HFFc6 (cell line): ENCODE results near the gene TMCO1. TPM values are rescaled to one million over a fixed set of nuclear protein-coding genes. Genes with fewer than 3 reads are reported as not detected.

Experiments used
- DNase-seq: peaks from one replicate; pipeline ENCODE4 v3.0.0-alpha.2; 2018
- H3K27ac Mint-ChIP-seq: 2 replicates; pipeline ENCODE4 v1.8.0; 2020; ENCODE audit warnings: mild to moderate bottlenecking, mixed read lengths
- H3K27me3 Mint-ChIP-seq: 2 replicates; pipeline ENCODE4 v1.8.0; 2021; ENCODE audit warnings: mild to moderate bottlenecking, moderate library complexity, mixed read lengths; ENCODE audit not compliant: insufficient read depth
- H3K36me3 Mint-ChIP-seq: 2 replicates; pipeline ENCODE4 v1.8.0; 2021; ENCODE audit warnings: low read depth, mixed read lengths
- H3K4me1 Mint-ChIP-seq: 2 replicates; pipeline ENCODE4 v1.8.0; 2020; ENCODE audit warnings: low read depth, mixed read lengths
- H3K4me3 Mint-ChIP-seq: 2 replicates; pipeline ENCODE4 v1.8.0; 2020; ENCODE audit warnings: mild to moderate bottlenecking, moderate library complexity, mixed read lengths
- H3K9me3 Mint-ChIP-seq: 2 replicates; pipeline ENCODE4 v1.8.0; 2020; ENCODE audit warnings: mild to moderate bottlenecking, mixed read lengths
- CTCF ChIP-seq: fragments of 200-600 bp; sonication (generic); IDR thresholded peaks from 2 replicates; pipeline ENCODE4 v1.5.0; 2021; ENCODE audit warnings: antibody characterized with exemption, mild to moderate bottlenecking
- total RNA-seq, 6 experiments: library from RNA; stranded (reverse); fragmentation: NEBNext Ultra II Directional; extraction: Animal tissue kit (Norgen Biotek cat#: 25700); gene quantifications; 2 replicates in 1 of 6; 3 replicates in 5 of 6; pipeline ENCODE4 v1.2.3, GENCODE V29; 2021

TMCO1 gene
- total RNA-seq, 6 experiments from 2014 or later, result 134 to 165 (median 137) TPM

- Mint-ChIP-seq H3K4me1 (peaks cover 38% of the 10 kb centered on the region), H3K27ac (peak overlapping the region; percentile 78), H3K27me3 (no peaks in the 10 kb centered on the region), H3K4me3 (peak overlapping the region; percentile 23), H3K9me3 (peaks cover 1% of the 10 kb centered on the region; the same call in 1 of the 2 replicates), H3K36me3 (peaks cover 18% of the 10 kb centered on the region)
- peak; percentile 89 for DNase-seq
- no peak for TF ChIP-seq CTCF
These were observed 4.8 kb upstream of the TMCO1 start for GRCh38 chr1:165773324-165773965.

GRCh38 chr1:165772739-165773138, 4.1 kb upstream of the TMCO1 start:
- Mint-ChIP-seq H3K27me3 (no peaks in the 10 kb centered on the region), H3K4me1 (peaks cover 45% of the 10 kb centered on the region), H3K27ac (peak overlapping the region; percentile 78), H3K36me3 (peaks cover 25% of the 10 kb centered on the region), H3K9me3 (no peaks in the 10 kb centered on the region), H3K4me3 (peak overlapping the region; percentile 36)
- peak; percentile 13; the same call in 1 of the 2 replicates for TF ChIP-seq CTCF
- no peak for DNase-seq

- Mint-ChIP-seq H3K4me1 (peaks cover 53% of the 10 kb centered on the region), H3K9me3 (no peaks in the 10 kb centered on the region), H3K27me3 (peaks cover 3% of the 10 kb centered on the region; the same call in 1 of the 2 replicates), H3K36me3 (peaks cover 42% of the 10 kb centered on the region), H3K27ac (no peak overlapping the region), H3K4me3 (no peak overlapping the region)
- no peak for TF ChIP-seq CTCF
- DNase-seq, result no peak
These were observed 4.4 kb downstream of the TMCO1 start for GRCh38 chr1:165764277-165764676.

GRCh38 chr1:165763442-165763841, 5.2 kb downstream of the TMCO1 start:
- H3K4me3 Mint-ChIP-seq, result no peak overlapping the region
- no peak for TF ChIP-seq CTCF
- H3K4me1 Mint-ChIP-seq, result peaks cover 48% of the 10 kb centered on the region
- H3K27ac Mint-ChIP-seq, result no peak overlapping the region
- no peak for DNase-seq
- peaks cover 3% of the 10 kb centered on the region; the same call in 1 of the 2 replicates for H3K27me3 Mint-ChIP-seq
- H3K36me3 Mint-ChIP-seq, result peaks cover 36% of the 10 kb centered on the region
- H3K9me3 Mint-ChIP-seq, result no peaks in the 10 kb centered on the region

GRCh38 chr1:165762725-165763124, 5.9 kb downstream of the TMCO1 start:
- DNase-seq, result no peak
- no peak for TF ChIP-seq CTCF
- Mint-ChIP-seq H3K4me1 (peaks cover 41% of the 10 kb centered on the region), H3K9me3 (no peaks in the 10 kb centered on the region), H3K4me3 (no peak overlapping the region), H3K27me3 (peaks cover 3% of the 10 kb centered on the region; the same call in 1 of the 2 replicates), H3K36me3 (peaks cover 34% of the 10 kb centered on the region), H3K27ac (no peak overlapping the region)
